Limb (tissue), 2 donors: Measurements from ENCODE around the gene NKX1-1.
"Not testable (repeated sequence)": the region's sequence is repeated elsewhere in the genome, so short reads cannot be mapped to it uniquely, and the experiment has no call there.

Experiments
- DNase-seq, 2 donors: peaks; one replicate each; pipeline ENCODE4 v3.0.0-alpha.2; 2016; ENCODE audit errors: extremely low spot score in 2 of 2

NKX1-1 gene

GRCh38 chr4:1375051-1375721, 31.1 kb downstream of the NKX1-1 start:
- peak in 1 of 2 donors; percentile 21 for DNase-seq

GRCh38 chr4:1374706-1375045, 31.6 kb downstream of the NKX1-1 start:
- DNase-seq: peak in 1 of 2 donors; percentile 12

DNA sequence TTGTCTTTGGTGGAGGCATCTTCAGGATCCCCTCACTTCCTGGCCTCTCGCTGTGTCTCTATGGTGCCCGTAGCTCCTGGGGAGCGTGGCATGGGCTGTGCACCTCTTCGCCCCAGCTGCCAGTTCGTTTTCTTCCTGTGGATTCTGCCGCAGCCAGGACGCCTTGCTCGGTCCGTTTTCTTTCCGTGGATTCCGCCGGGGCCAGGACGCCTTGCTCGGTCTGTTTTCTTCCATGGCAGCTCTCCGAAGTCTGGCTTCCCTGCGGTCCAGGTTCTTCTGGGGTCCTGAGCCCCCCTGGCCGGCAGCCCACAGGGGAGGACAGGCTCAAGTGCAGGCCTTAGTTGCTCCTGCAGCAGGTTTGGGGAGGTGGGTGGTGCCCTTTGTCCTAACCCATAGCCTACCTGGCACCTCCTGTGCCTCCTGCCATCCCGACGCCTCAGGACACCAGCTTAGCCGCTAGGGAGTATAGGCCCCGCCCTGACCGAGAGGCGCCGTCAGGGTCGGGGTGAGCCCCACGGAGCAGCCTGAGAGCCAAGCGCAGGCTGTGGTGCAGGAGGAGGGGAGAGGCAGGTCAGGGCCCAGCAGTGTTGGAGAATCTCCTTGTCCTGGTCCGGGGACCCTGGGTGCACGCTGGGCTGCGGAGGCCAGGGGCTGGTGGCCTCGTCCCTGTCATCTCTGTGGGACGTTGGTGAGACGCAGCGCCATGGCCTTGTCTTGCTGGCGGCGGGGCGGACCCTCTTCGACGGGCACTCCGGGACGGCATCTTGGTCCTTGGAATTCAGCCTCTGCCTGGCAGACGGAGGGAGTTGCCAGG, 32.1 kb downstream of the NKX1-1 start:
- DNase-seq: peak in 1 of 2 donors; percentile 20

- not testable (repeated sequence) for DNase-seq
These were observed 33.7 kb downstream of the NKX1-1 start for GRCh38 chr4:1372576-1372975.

- DNase-seq: no peak
These were observed 34.8 kb downstream of the NKX1-1 start for GRCh38 chr4:1371176-1372165.

DNA sequence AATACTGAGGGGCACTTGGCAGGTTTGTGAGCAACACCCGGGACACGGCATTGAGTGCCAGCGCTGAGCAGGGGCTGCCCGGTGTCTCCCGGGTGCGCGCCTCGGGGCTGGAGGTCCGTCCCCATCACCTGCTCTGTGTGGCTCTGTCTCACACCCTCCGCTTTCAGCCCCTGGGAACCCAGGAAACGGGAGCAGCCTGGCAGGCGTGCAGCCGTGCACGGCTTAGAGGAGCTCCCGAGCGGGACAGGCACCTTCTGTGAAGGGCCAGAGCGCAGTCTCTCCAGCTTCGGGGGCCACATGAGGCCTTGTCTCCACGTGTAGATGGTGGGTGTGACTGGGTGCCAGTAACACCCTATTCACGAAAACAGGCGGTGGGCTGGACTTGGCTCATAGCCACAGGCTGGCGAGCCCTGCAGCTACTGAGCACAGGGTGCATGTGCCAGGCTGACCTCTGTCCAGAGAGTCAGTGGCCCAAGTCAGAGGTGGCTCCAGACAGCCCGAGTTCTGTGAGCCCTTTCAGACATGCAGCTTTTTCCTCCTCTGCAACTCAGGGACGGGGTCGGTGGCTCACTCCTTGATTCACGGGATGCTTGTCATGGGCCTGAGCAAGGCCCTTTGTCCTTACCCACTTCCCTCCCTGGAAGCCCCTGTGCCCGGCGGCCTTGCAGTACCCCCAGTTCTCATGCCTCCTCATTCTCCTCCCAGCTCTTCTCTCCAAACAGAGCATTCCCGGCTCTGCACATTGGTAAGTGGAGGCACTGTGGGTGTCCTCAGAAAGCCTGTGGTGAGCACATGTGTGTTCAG, 35.7 kb downstream of the NKX1-1 start:
- DNase-seq: peak in 1 of 2 donors; percentile 23

DNA sequence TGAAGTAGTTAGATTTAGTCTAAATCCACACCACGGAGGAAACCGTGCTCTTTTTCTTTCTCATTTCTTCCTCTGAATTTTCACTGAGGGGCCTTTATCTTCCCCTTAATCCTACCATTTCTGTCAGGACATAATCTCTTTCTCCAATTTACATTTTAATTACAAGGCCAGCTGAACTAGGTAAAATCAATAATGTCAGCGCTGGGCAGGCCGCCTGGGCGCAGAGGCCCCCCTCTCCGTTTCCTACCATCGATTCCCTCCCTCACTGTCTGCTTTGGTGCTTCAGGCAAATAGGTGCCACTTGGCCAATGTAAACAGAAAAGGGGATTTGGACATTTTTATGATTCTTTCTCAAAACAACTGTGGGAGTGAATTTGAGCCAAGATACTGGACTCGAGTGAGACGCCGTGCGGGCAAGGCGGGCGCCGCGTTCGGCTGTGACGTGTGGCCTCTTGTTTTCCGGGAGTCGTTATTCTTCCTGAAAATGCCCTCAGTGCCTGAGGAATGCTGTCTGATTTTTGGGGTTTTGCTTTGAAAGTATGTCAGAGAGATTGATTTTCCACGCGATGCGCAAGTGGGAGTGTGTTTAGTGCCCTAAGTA, 36.7 kb downstream of the NKX1-1 start:
- DNase-seq: peak in 1 of 2 donors; percentile 23

GRCh38 chr4:1369091-1369450, 37.2 kb downstream of the NKX1-1 start:
- peak in 1 of 2 donors; percentile 27 for DNase-seq

GRCh38 chr4:1368421-1369090, 37.7 kb downstream of the NKX1-1 start:
- DNase-seq: peak in 1 of 2 donors; percentile 10

DNA sequence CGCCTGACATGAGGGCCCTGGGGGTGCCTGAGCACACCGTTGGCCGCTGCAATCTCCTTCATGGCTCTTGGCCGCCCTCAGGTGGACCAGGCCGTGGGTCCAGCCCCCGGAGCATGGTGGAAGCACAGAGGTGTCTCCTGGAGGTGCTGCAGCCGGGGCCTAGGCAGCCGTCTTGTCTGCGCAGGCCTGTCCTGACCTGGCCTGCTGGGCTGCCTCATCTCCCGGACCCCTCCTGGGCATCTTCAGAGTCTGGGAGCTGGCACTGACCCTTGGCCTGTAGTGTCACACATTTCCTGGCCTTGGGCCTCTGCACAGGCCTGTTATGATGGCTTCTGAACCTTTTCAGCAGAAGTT, 38.3 kb downstream of the NKX1-1 start:
- no peak for DNase-seq

- no peak for DNase-seq
These were observed 38.9 kb downstream of the NKX1-1 start for GRCh38 chr4:1367230-1367935.

- peak in 1 of 2 donors; percentile 28 for DNase-seq
These were observed 39.6 kb downstream of the NKX1-1 start for GRCh38 chr4:1366371-1367229.

- DNase-seq: peak in 1 of 2 donors; percentile 27
These were observed 40.7 kb downstream of the NKX1-1 start for GRCh38 chr4:1365271-1366178.

- DNase-seq: no peak
These were observed 41.5 kb downstream of the NKX1-1 start for GRCh38 chr4:1364748-1365147.

GRCh38 chr4:1364217-1364616, 42.0 kb downstream of the NKX1-1 start:
- no peak for DNase-seq

GRCh38 chr4:1363513-1363912, 42.7 kb downstream of the NKX1-1 start:
- no peak for DNase-seq

DNA sequence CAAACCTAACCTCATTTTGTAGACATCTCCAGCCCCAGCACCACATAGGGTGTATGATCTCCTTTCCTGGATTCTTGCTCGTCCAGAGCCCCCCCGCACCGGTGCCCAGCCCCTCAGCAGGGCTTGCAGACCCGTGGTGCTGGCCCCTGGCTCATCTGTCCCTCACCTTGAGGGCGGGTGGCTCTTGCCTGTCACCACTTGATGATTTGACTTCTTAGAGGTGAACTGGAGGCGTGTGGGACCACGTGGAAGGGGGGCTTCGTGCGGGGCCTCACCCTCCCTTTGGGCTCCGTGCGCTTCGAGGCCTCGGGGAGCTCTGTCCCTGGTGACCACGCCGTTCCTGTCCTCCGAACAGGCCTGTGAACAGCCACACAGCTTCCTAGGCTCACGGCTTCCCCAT, 43.7 kb downstream of the NKX1-1 start:
- DNase-seq: no peak
